HEK293 (cell line): Measurements from ENCODE around the gene SENP8.
"Not testable (repeated sequence)": the region's sequence is repeated elsewhere in the genome, so short reads cannot be mapped to it uniquely, and the experiment has no call there.

ENCODE experiments used
- CTCF ChIA-PET: fragments of 350-600 bp; formaldehyde crosslinking; extraction: SDS; loops from one replicate; lab custom pipeline; 2021; ENCODE audit warnings: antibody characterized with exemption; lab: Yijun Ruan, JAX
- POLR2A ChIA-PET: fragments of 300-600 bp; formaldehyde crosslinking; extraction: SDS; loops from one replicate; lab custom pipeline; 2020; ENCODE audit warnings: antibody characterized with exemption, inconsistent platforms; lab: Yijun Ruan, JAX
- H3K27ac ChIP-seq: fragments of 200-500 bp; sonication (Bioruptor generic); 2 replicates; pipeline ENCODE4 v1.5.1; 2014; ENCODE audit warnings: low read depth, low read length, control low read depth, inconsistent platforms; ENCODE audit errors: extremely low read depth
- H3K36me3 ChIP-seq, 2 experiments: fragments of 200-500 bp in 1 of 2; sonication (Bioruptor generic) in 1 of 2; 1 replicate in 1 of 2; 2 replicates in 1 of 2; pipeline ENCODE4 v1.5.1; 2014 to 2017; ENCODE audit warnings: inconsistent platforms in 2 of 2, low read length in 2 of 2; ENCODE audit not compliant: control insufficient read depth in 2 of 2, insufficient read depth in 1 of 2
- H3K4me1 ChIP-seq: fragments of 200-500 bp; sonication (Bioruptor generic); 2 replicates; pipeline ENCODE4 v1.5.1; 2014; ENCODE audit warnings: mild to moderate bottlenecking, low read length, inconsistent platforms; ENCODE audit not compliant: control insufficient read depth, insufficient read depth
- H3K4me3 ChIP-seq: 2 replicates; pipeline ENCODE4 v1.5.1; 2011; ENCODE audit warnings: low read depth, mild to moderate bottlenecking, control low read depth, low read length, moderate library complexity
- H3K9me3 ChIP-seq: fragments of 200-500 bp; sonication (Bioruptor generic); 2 replicates; pipeline ENCODE4 v1.5.1; 2014; ENCODE audit warnings: low read depth, low read length, inconsistent platforms; ENCODE audit not compliant: control insufficient read depth, insufficient read depth
- CTCF ChIP-seq: fragments of 450-650 bp; formaldehyde crosslinking; IDR thresholded peaks from 2 replicates; pipeline ENCODE4 v1.5.1; 2016; ENCODE audit warnings: missing biosample characterization, missing genetic modification characterization
- MEIS1 ChIP-seq: sonication (generic); formaldehyde crosslinking; IDR thresholded peaks from 2 replicates; pipeline ENCODE4 v1.8.1; 2022; ENCODE audit warnings: missing genetic modification reagents, mild to moderate bottlenecking, borderline replicate concordance
- OVOL3 ChIP-seq: fragments of 450-650 bp; formaldehyde crosslinking; IDR thresholded peaks from 2 replicates; pipeline ENCODE4 v1.5.1; 2016; ENCODE audit warnings: missing biosample characterization, missing genetic modification characterization
- PRDM6 ChIP-seq: fragments of 450-650 bp; formaldehyde crosslinking; IDR thresholded peaks from 2 replicates; pipeline ENCODE4 v1.5.1; 2017; ENCODE audit warnings: missing biosample characterization, missing genetic modification characterization
- REPIN1 ChIP-seq: fragments of 450-650 bp; formaldehyde crosslinking; IDR thresholded peaks from 2 replicates; pipeline ENCODE4 v1.5.1; 2017; ENCODE audit warnings: missing biosample characterization, missing genetic modification characterization, low read depth
- SCRT1 ChIP-seq: fragments of 450-650 bp; formaldehyde crosslinking; IDR thresholded peaks from 2 replicates; pipeline ENCODE4 v1.5.1; 2016; ENCODE audit warnings: missing biosample characterization, missing genetic modification characterization, borderline replicate concordance
- ZNF121 ChIP-seq: fragments of 450-650 bp; formaldehyde crosslinking; IDR thresholded peaks from 2 replicates; pipeline ENCODE4 v1.5.1; 2016; ENCODE audit warnings: missing biosample characterization, missing genetic modification characterization
- ZNF23 ChIP-seq: fragments of 450-650 bp; formaldehyde crosslinking; IDR thresholded peaks from 2 replicates; pipeline ENCODE4 v1.5.1; 2016; ENCODE audit warnings: missing biosample characterization, missing genetic modification characterization, borderline replicate concordance
- ZNF366 ChIP-seq: fragments of 450-650 bp; formaldehyde crosslinking; conservative IDR thresholded peaks from 2 replicates; pipeline ENCODE4 v1.5.1; 2016; ENCODE audit warnings: missing biosample characterization, missing genetic modification characterization
- ZNF544 ChIP-seq: fragments of 450-650 bp; formaldehyde crosslinking; IDR thresholded peaks from 2 replicates; pipeline ENCODE4 v1.5.0; 2017; ENCODE audit warnings: missing biosample characterization, missing genetic modification characterization
- ZSCAN30 ChIP-seq: fragments of 450-650 bp; IDR thresholded peaks from 2 replicates; pipeline ENCODE4 v1.5.1; 2018; ENCODE audit warnings: missing biosample characterization, mild to moderate bottlenecking, missing genetic modification characterization, moderate library complexity
- TF ChIP-seq, protein P1 (sequence below): fragments of 450-650 bp; formaldehyde crosslinking; IDR thresholded peaks from 2 replicates; pipeline ENCODE4 v1.5.1; 2016; ENCODE audit warnings: missing biosample characterization, missing genetic modification characterization
- TF ChIP-seq, protein P2 (sequence below): fragments of 450-650 bp; formaldehyde crosslinking; IDR thresholded peaks from 2 replicates; pipeline ENCODE4 v1.5.1; 2016; ENCODE audit warnings: missing biosample characterization, missing genetic modification characterization
- TF ChIP-seq, protein P3 (sequence below): fragments of 450-650 bp; formaldehyde crosslinking; IDR thresholded peaks from 2 replicates; pipeline ENCODE4 v1.5.1; 2016; ENCODE audit warnings: missing biosample characterization, missing genetic modification characterization, low read depth
- TF ChIP-seq, protein P4 (sequence below): fragments of 450-650 bp; formaldehyde crosslinking; IDR thresholded peaks from 2 replicates; pipeline ENCODE4 v1.5.1; 2016; ENCODE audit warnings: missing biosample characterization, missing genetic modification characterization

SENP8 gene

DNA sequence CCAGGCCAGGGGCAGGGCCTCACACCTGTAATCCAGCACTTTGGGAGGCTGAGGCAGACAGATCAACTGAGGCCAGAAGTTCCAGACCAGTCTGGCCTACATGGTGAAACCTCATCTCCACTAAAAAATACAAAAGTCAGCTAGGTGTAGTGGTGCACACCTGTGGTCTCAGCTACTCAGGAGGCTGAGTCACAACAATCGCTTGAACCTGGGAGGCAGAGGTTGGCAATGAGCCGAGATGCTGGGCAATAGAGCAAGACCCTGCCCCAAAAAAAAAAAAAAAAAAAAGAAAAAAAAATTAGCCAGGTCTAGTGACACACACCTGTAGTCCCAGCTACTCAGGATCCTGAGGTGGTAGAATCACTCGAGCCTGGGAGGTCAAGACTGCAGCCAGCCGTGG is 19.0 kb upstream of the SENP8 start:
- ChIA-PET CTCF (no interaction called here), POLR2A (interaction anchor here (0.7 kb wide), 1 partner anchor 524 kb away, joined by 3 read pairs; no protein-coding TSS in a partner anchor)
- no peaks in the 10 kb centered on the region; the same call in 1 of the 2 replicates for H3K9me3 ChIP-seq
- H3K4me3 ChIP-seq, result no peak overlapping the region
- H3K4me1 ChIP-seq, result peaks cover 3% of the 10 kb centered on the region
- TF ChIP-seq REPIN1 (tag by site-specific recombination) (no peak), ZNF544 (tag by site-specific recombination) (no peak), ZNF366 (no peak), PRDM6 (tag by site-specific recombination) (no peak), MEIS1 (CRISPR knock-in tag) (no peak), ZNF121 (tag by site-specific recombination) (peak; percentile 71; the same call in 1 of the 2 replicates), ZSCAN30 (tag by site-specific recombination) (no peak), ZNF23 (tag by site-specific recombination) (no peak), OVOL3 (tag by site-specific recombination) (no peak), SCRT1 (peak; percentile 38; the same call in 1 of the 2 replicates), CTCF (tag by site-specific recombination) (no peak)
- TF ChIP-seq, protein P1, sequence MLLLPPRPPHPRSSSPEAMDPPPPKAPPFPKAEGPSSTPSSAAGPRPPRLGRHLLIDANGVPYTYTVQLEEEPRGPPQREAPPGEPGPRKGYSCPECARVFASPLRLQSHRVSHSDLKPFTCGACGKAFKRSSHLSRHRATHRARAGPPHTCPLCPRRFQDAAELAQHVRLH (tag by site-specific recombination), result no peak
- TF ChIP-seq, protein P2, sequence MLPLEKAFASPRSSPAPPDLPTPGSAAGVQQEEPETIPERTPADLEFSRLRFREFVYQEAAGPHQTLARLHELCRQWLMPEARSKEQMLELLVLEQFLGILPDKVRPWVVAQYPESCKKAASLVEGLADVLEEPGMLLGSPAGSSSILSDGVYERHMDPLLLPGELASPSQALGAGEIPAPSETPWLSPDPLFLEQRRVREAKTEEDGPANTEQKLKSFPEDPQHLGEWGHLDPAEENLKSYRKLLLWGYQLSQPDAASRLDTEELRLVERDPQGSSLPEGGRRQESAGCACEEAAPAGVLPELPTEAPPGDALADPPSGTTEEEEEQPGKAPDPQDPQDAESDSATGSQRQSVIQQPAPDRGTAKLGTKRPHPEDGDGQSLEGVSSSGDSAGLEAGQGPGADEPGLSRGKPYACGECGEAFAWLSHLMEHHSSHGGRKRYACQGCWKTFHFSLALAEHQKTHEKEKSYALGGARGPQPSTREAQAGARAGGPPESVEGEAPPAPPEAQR (tag by site-specific recombination), result no peak
- TF ChIP-seq, protein P3, sequence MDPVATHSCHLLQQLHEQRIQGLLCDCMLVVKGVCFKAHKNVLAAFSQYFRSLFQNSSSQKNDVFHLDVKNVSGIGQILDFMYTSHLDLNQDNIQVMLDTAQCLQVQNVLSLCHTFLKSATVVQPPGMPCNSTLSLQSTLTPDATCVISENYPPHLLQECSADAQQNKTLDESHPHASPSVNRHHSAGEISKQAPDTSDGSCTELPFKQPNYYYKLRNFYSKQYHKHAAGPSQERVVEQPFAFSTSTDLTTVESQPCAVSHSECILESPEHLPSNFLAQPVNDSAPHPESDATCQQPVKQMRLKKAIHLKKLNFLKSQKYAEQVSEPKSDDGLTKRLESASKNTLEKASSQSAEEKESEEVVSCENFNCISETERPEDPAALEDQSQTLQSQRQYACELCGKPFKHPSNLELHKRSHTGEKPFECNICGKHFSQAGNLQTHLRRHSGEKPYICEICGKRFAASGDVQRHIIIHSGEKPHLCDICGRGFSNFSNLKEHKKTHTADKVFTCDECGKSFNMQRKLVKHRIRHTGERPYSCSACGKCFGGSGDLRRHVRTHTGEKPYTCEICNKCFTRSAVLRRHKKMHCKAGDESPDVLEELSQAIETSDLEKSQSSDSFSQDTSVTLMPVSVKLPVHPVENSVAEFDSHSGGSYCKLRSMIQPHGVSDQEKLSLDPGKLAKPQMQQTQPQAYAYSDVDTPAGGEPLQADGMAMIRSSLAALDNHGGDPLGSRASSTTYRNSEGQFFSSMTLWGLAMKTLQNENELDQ (tag by site-specific recombination), result no peak
- TF ChIP-seq, protein P4, sequence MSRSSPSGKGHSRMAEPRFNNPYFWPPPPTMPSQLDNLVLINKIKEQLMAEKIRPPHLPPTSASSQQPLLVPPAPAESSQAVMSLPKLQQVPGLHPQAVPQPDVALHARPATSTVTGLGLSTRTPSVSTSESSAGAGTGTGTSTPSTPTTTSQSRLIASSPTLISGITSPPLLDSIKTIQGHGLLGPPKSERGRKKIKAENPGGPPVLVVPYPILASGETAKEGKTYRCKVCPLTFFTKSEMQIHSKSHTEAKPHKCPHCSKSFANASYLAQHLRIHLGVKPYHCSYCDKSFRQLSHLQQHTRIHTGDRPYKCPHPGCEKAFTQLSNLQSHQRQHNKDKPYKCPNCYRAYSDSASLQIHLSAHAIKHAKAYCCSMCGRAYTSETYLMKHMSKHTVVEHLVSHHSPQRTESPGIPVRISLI, result peak; percentile 67; the same call in 1 of the 2 replicates
- no peak overlapping the region for H3K27ac ChIP-seq
- H3K36me3 ChIP-seq, result no peaks in the 10 kb centered on the region; a peak in 2 of 3 replicates

DNA sequence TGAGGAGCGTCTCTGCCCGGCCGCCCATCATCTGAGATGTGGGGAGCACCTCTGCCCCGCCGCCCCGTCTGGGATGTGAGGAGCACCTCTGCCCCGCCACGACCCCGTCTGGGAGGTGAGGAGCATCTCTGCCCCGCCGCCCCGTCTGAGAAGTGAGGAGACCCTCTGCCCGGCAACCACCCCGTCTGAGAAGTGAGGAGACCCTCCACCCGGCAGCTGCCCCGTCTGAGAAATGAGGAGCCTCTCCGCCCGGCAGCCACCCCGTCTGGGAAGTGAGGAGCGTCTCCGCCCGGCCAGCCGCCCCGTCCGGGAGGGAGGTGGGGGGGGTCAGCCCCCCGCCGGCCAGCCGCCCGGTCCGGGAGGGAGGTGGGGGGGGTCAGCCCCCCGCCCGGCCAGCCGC is 17.7 kb upstream of the SENP8 start:
- POLR2A ChIA-PET, H3K9me3 ChIP-seq, H3K4me1 ChIP-seq, H3K27ac ChIP-seq, H3K36me3 ChIP-seq, H3K4me3 ChIP-seq, CTCF ChIA-PET: not testable (repeated sequence)
